GM19372 (cell line): ENCODE measurements around the gene CPLANE2.
"Not testable (repeated sequence)": the region's sequence is repeated elsewhere in the genome, so short reads cannot be mapped to it uniquely, and the experiment has no call there.

ENCODE experiments used
- ATAC-seq: cut with Tn5 transposase; IDR thresholded peaks from one replicate; pipeline ENCODE4 v1.9.1; 2021; ENCODE audit warnings: mild to moderate bottlenecking, low read depth, moderate library complexity; ENCODE audit not compliant: unreplicated experiment

CPLANE2 gene

GRCh38 chr1:16236511-16237342, at the start of gene CPLANE2:
Gene CPLANE2, minus strand, starts transcription at chr1:16237183. Its CDS starts 441 bp downstream, at chr1:16236742.
- ATAC-seq: peak; percentile 85

- ATAC-seq: no peak
These were observed 49.1 kb upstream of the CPLANE2 start for GRCh38 chr1:16286122-16286521.

GRCh38 chr1:16281765-16282164, 44.8 kb upstream of the CPLANE2 start:
- no peak for ATAC-seq

- ATAC-seq: no peak
These were observed 42.2 kb upstream of the CPLANE2 start for GRCh38 chr1:16279186-16279585.

- ATAC-seq: no peak
These were observed 39.5 kb upstream of the CPLANE2 start for GRCh38 chr1:16276302-16277030.

GRCh38 chr1:16275591-16275990, 38.6 kb upstream of the CPLANE2 start:
- no peak for ATAC-seq

GRCh38 chr1:16267690-16268180, 30.8 kb upstream of the CPLANE2 start:
- no peak for ATAC-seq

- no peak for ATAC-seq
These were observed 29.6 kb upstream of the CPLANE2 start for GRCh38 chr1:16266411-16267118.

- ATAC-seq: no peak
These were observed 25.1 kb upstream of the CPLANE2 start for GRCh38 chr1:16262067-16262466.

- ATAC-seq: no peak
These were observed 23.8 kb upstream of the CPLANE2 start for GRCh38 chr1:16260814-16261213.

- ATAC-seq: no peak
These were observed 21.7 kb upstream of the CPLANE2 start for GRCh38 chr1:16258591-16259135.

GRCh38 chr1:16257968-16258367, 21.0 kb upstream of the CPLANE2 start:
- no peak for ATAC-seq

GRCh38 chr1:16257556-16257955, 20.6 kb upstream of the CPLANE2 start:
- not testable (repeated sequence) for ATAC-seq

GRCh38 chr1:16256478-16256877, 19.5 kb upstream of the CPLANE2 start:
- no peak for ATAC-seq

GRCh38 chr1:16254263-16254928, 17.4 kb upstream of the CPLANE2 start:
- ATAC-seq: no peak

GRCh38 chr1:16253332-16253922, 16.4 kb upstream of the CPLANE2 start:
- no peak for ATAC-seq

GRCh38 chr1:16252912-16253311, 15.9 kb upstream of the CPLANE2 start:
- ATAC-seq: no peak

GRCh38 chr1:16251381-16251780, 14.4 kb upstream of the CPLANE2 start:
- ATAC-seq: no peak

GRCh38 chr1:16250524-16251251, 13.7 kb upstream of the CPLANE2 start:
- ATAC-seq: no peak
